Activated naive CD4-positive, alpha-beta T cell treated with anti-CD3 and anti-CD28 coated beads, Interleukin-2, amount 50 U/mL, for 72 hours (primary cell): ENCODE results near the gene ANKRD35. TPM values are rescaled to one million over a fixed set of nuclear protein-coding genes. Genes with fewer than 3 reads are reported as not detected.
A peak's percentile ranks its signal among the peaks of the same experiment; 100 is the strongest.
"Not testable (repeated sequence)": the region's sequence is repeated elsewhere in the genome, so short reads cannot be mapped to it uniquely, and the experiment has no call there.

Experiments used
- ATAC-seq, 2 donors: fragments of 150-1000 bp; cut with Tn5 transposase; 2 replicates each; pipeline ENCODE4 v1.10.0; 2021; ENCODE audit warnings: mild to moderate bottlenecking in 2 of 2, moderate library complexity in 2 of 2
- DNase-seq, 2 donors: peaks; one replicate each; pipeline ENCODE4 v3.0.0; 2021 to 2022; ENCODE audit warnings: low spot score in 2 of 2
- H3K27ac Mint-ChIP-seq, 2 donors: one replicate each; pipeline ENCODE4 v1.8.0; 2022; ENCODE audit warnings: mild to moderate bottlenecking in 2 of 2, mixed read lengths in 2 of 2
- H3K36me3 Mint-ChIP-seq, 2 donors: one replicate each; pipeline ENCODE4 v1.8.0; 2022; ENCODE audit warnings: mixed read lengths in 2 of 2
- H3K9me3 Mint-ChIP-seq, 2 donors: one replicate each; pipeline ENCODE4 v1.8.0; 2022; ENCODE audit warnings: mixed read lengths in 2 of 2
- total RNA-seq, 2 donors: library from RNA; stranded (reverse); gene quantifications; one replicate each; pipeline ENCODE4 v1.2.3, GENCODE V29; 2022

Gene ANKRD35, protein sequence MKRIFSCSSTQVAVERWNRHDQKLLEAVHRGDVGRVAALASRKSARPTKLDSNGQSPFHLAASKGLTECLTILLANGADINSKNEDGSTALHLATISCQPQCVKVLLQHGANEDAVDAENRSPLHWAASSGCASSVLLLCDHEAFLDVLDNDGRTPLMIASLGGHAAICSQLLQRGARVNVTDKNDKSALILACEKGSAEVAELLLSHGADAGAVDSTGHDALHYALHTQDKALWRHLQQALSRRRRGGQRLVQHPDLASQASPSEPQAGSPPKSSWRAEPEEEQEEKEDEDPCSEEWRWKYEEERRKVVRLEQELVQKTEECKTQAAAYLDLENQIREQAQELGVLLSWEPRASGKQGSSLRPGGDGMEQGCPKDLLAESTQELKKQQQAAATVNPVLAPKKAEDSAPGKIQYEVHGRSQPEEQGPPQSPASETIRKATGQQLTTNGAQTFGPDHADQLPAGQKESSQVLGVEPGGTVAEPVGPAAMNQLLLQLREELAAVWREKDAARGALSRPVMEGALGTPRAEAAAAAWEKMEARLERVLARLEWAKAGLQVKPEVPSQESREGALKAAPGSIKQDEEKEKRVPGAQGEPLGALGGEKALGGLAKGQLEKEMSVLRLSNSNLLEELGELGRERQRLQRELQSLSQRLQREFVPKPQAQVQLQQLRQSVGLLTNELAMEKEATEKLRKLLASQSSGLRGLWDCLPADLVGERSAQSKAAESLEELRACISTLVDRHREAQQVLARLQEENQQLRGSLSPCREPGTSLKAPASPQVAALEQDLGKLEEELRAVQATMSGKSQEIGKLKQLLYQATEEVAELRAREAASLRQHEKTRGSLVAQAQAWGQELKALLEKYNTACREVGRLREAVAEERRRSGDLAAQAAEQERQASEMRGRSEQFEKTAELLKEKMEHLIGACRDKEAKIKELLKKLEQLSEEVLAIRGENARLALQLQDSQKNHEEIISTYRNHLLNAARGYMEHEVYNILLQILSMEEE
- under 1 TPM; 0.50 to 0.53 TPM for total RNA-seq

DNA sequence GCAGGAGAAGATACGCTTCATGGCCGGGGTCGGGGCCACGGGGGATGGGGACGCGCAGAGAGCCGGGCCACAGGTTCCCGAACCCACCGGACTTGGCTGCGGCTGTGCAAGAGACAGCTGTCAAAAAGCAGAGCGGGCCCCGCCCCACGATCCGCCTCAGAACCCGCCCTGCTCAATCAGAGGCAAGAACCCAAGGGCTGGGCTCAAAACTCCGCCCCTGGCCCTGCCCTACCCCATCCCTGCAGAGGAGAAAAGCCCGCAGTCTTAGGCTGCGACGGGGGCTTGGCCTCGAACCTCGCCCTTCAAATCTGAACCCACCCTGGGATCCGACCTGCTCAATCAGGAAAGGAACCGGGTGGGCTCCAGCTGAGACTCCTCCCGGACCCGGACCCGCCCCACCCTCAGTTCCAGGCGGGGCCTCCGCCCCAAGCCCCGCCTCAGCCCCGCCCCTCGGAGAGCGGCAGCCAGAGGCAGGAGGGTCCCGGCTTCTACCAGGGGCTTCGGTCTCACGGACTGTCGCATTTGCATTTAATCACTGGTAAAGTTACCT lies at the start of gene ANKRD35:
Gene ANKRD35 (minus strand): TSS at position 129 of the 550 bp plus-strand sequence. CDS start 108 bp downstream, at position 21.
- Mint-ChIP-seq H3K9me3 (no peaks in the 10 kb centered on the region), H3K36me3 (no peaks in the 10 kb centered on the region), H3K27ac (no peak within 1 kb of the TSS)
- ATAC-seq (peak; percentile 99), DNase-seq (peak; percentile 78 to 85)

DNA sequence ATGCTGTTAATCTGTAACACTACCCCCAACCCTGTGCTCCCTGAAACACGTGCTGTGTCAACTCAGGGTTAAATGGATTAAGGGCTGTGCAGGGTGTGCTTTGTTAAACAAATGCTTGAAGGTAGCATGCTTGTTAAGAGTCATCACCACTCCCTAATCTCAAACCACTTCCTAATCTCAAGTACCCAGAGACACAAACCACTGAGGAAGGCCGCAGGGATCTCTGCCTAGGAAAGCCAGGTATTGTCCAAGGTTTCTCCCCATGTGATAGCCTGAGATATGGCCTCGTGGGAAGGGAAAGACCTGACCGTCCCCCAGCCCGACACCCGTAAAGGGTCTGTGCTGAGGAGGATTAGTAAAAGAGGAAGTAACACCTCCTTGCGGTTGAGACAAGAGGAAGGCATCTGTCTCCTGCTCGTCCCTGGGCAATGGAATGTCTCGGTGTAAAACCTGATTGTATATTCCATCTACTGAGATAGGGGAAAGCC lies 46.9 kb upstream of the ANKRD35 start:
- H3K9me3 Mint-ChIP-seq, ATAC-seq: not testable (repeated sequence)
- H3K27ac Mint-ChIP-seq = peak overlapping the region; percentile 37 to 82
- peak in 1 of 2 donors; percentile 25 for DNase-seq
- H3K36me3 Mint-ChIP-seq = peaks cover 0 to 16% of the 10 kb centered on the region in 2 donors

DNA sequence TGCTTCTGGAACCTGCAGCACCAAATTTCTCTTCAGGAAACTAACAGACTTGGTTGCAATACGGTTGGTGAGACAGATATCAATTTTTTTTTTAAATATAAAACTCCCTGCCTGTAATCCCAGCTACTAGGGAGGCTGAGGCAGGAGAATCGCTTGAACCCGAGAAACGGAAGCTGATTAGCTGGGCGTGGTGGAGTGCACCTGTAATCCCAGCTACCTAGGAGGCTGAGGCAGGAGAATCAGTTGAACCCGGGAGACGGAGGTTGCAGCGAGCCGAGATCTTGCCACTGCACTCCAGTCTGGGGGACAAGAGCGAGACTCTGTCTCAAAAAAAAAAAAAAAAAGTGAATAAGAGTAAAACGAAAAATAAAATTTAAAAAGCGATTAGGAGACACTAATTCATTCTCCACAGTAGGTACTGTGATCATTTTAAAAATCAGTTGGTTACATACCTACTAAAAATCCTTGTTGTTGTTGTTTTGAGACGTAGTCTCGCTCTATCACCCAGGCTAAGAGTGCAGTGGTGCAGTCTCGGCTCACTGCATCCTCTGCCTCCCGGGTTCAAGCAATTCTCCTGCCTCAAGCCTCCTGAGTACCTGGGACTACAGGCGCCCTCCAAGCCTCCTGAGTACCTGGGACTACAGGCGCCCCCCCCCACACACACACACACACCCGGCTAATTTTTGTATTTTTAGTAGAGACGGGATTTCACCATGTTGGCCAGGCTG lies 42.4 kb upstream of the ANKRD35 start:
- no peaks in the 10 kb centered on the region for H3K9me3 Mint-ChIP-seq
- H3K27ac Mint-ChIP-seq = peak overlapping the region in 1 of 2 donors; percentile 92
- peaks cover 0 to 10% of the 10 kb centered on the region in 2 donors for H3K36me3 Mint-ChIP-seq
- no peak for ATAC-seq
- no peak for DNase-seq

DNA sequence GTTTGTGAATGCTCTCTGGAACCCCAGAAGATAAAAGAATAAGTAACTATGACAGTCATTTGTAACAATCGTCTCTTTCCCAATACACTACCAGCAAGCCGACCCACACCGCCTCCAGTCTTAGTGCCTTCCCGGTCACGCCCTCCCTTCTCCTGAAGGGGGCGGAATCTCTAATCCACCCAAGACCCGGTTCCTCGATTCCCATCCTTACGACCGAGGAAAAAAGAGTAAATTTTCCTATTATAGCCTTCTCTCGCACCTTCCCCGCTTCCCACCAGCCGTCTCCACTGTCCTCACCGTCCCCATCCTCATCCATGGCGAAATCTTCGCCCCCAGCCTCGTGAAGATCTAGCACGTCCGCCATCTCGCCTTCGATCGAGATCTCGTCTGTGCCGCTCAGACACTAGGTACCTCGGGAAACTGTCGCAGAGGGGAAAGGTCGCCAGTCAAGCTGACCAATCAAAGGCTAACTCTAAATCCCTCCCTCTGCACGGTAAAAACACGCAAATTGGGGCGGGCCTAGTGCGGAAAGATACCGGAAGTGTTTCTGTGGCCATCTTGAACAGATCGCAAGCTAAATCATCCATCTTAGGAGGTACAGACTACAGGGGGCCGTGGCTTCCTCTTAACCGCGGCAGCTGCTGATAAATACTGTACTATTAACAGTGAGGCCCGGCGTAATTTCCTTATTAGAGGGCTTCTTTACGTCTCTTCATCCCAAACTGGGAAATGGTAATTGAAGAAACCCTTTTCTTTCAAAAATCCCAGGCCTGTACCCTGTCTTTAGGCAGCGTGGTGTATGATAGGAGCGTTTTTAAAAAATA lies 41.6 kb upstream of the ANKRD35 start, which contains the start of gene RBM8A:
Gene RBM8A (minus strand): TSS at position 422 of the 824 bp plus-strand sequence. CDS start 58 bp downstream, at position 364.
- peaks cover 0 to 13% of the 10 kb centered on the region in 2 donors for H3K36me3 Mint-ChIP-seq
- H3K27ac Mint-ChIP-seq = peak within 1 kb of the TSS in 1 of 2 donors; percentile 92
- DNase-seq (peak; percentile 89 to 93), ATAC-seq (peak; percentile 95 to 97)
- no peaks in the 10 kb centered on the region for H3K9me3 Mint-ChIP-seq

DNA sequence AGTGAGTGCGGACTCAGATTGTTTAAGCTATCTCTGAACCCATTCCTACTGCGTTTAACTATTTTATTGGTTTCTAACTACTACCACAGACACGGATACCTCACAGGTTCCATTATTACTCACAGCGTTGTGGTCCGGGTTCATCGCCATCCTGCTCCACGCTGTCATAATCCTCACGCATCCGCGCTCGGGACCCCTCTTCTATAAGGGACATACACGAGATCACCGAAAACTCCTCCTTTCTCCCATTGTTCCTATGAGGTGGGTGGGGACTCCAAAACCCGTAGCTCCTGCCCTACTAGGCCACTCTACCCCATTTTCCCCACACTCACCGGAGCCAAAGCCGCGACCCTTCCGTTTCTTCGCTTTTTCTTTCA lies 41.0 kb upstream of the ANKRD35 start:
- ATAC-seq (peak; percentile 61 to 72), DNase-seq (peak; percentile 47 to 68)
- Mint-ChIP-seq H3K27ac (no peak overlapping the region), H3K36me3 (peaks cover 0 to 13% of the 10 kb centered on the region in 2 donors), H3K9me3 (no peaks in the 10 kb centered on the region)

DNA sequence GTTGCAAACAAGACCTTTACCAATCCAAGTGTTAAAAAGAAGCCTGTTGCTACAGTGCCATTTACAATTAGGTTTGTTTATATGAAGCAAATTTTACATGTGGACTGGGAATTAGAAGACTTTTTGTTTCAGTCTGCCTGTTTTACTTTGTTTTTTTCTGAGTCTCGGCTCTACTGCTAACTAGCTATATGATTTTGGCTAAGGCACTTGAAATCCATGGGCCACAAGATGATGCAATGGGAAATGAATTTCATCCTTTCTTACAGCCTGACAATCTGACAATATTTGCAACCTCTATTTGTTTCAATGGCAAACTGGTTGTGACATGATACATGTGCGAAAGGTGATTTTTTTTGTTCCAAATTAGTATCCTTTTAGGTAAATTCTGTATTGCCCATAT lies 36.6 kb upstream of the ANKRD35 start:
- no peak for ATAC-seq
- no peaks in the 10 kb centered on the region for H3K9me3 Mint-ChIP-seq
- H3K27ac Mint-ChIP-seq = no peak overlapping the region
- H3K36me3 Mint-ChIP-seq = peaks cover 7 to 11% of the 10 kb centered on the region in 2 donors
- DNase-seq = no peak

DNA sequence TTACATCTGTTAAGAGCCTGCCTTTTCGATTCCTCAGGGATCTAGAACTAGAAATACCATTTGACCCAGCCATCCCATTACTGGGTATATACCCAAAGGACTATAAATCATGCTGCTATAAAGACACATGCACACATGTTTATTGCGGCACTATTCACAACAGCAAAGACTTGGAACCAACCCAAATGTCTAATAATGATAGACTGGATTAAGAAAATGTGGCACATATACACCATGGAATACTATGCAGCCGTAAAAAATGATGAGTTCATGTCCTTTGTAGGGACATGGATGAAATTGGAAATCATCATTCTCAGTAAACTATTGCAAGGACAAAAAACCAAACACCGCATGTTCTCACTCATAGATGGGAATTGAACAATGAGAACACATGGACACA lies 34.6 kb upstream of the ANKRD35 start:
- Mint-ChIP-seq H3K27ac (peak overlapping the region; percentile 46 to 90), H3K36me3 (peaks cover 16 to 22% of the 10 kb centered on the region in 2 donors)
- ATAC-seq, DNase-seq, H3K9me3 Mint-ChIP-seq: not testable (repeated sequence)

DNA sequence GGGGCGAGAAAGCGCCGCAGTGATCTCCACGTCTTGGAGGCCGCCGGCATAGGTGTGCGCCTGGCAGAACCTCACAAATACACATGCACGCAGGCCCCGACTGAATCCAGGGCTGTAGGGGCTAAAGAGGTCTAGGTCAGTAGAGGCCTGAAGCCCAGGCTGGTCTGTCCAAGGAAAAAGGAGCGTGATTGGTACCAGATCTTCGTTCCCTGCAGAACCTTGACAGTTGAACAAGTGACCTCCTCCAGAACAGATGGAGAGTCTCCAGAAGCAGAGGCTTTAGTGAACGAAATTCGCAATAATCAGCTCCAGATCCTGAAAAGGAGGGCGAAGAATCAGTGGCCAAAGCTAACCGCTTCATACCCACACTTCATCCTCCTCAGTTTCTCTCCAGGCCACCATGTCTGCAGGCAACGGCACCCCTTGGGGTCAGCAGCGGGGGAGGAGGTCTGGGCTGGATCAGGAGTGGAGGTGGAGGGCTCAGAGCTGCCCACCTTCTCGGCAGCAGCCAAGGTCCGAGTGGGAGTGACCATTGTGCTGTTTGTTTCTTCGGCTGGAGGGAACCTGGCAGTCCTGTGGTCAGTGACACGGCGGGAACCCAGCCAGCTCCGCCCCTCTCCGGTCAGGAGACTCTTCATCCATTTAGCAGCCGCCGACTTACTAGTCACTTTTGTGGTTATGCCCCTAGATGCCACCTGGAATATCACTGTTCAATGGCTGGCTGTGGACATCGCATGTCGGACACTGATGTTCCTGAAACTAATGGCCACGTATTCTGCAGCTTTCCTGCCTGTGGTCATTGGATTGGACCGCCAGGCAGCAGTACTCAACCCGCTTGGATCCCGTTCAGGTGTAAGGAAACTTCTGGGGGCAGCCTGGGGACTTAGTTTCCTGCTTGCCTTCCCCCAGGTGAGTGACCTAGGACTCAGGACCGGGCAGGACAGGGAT lies 33.6 kb upstream of the ANKRD35 start:
- ATAC-seq (peak; percentile 34 to 41), DNase-seq (peak in 1 of 2 donors; percentile 68)
- Mint-ChIP-seq H3K27ac (peak overlapping the region; percentile 90 to 97), H3K36me3 (peaks cover 16 to 22% of the 10 kb centered on the region in 2 donors), H3K9me3 (no peaks in the 10 kb centered on the region)

DNA sequence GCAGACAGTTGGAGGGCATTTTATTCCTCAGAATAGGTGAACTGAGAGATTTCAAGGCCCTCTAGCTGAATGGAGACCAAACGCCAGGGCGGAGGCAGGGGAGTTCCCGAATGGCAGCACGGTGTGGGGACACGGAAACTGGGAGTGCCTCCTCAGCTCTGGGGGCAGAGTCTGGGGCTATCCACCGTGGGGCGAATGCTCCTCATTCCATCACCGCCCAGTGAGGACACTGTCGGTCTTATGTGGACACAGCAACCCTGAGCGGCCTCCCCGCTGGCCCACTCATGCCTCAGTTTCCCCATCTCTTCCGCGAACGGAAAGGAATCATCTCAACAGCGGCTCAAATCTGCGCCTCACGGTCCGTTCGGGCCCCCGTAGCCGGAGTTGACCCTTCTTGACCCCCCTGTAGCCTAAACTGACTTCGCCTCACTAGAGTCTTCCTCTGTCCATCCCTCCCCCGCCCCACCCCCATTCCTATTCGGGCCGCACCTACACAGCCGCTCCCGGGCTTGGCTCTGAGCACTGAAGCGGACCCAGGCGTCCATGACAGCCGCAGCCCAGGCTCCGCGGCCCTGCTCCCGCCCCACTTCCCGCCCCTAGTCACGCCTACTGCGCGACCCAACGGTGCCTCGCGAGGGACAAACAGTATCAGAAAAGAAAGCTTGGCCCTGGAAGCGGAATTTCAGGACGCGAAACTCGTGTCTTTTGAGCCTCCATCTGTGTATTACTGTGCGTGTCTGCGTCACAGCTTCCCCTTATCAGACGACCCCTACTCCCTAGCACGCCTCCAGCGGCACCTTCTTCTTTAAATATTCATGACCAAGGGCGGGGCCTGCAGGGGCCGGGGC lies 32.7 kb upstream of the ANKRD35 start, which contains the start of gene PEX11B:
Gene PEX11B (minus strand): TSS at position 574 of the 848 bp plus-strand sequence. CDS start 29 bp downstream, at position 545.
- peak; percentile 90 to 92 for DNase-seq
- H3K9me3 Mint-ChIP-seq = no peaks in the 10 kb centered on the region
- peak; percentile 90 to 93 for ATAC-seq
- peak within 1 kb of the TSS; percentile 90 to 97 for H3K27ac Mint-ChIP-seq
- H3K36me3 Mint-ChIP-seq = peaks cover 16 to 21% of the 10 kb centered on the region in 2 donors

DNA sequence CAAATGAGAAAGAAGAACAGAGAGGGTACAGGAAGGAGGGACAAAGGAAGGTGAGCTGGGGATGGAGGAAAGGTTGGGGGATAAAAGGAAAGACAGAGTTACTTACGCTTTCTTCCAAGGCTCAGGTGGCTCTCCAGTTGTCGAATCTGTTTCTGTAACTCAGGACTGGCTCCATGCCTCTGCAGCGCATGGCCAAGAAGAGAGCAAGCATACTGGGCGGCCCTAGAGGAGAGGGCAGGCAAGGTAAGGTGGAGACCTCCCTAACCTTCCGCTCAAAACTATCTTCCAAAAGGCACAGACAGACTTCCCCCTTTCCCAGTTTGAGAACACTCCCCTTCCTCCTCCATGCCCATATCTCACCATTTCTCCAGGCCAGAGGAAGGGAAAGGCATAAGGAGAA lies 31.9 kb upstream of the ANKRD35 start:
- DNase-seq (no peak), ATAC-seq (no peak)
- H3K27ac Mint-ChIP-seq = peak overlapping the region; percentile 90
- H3K9me3 Mint-ChIP-seq = no peaks in the 10 kb centered on the region
- H3K36me3 Mint-ChIP-seq = peaks cover 15 to 16% of the 10 kb centered on the region in 2 donors

DNA sequence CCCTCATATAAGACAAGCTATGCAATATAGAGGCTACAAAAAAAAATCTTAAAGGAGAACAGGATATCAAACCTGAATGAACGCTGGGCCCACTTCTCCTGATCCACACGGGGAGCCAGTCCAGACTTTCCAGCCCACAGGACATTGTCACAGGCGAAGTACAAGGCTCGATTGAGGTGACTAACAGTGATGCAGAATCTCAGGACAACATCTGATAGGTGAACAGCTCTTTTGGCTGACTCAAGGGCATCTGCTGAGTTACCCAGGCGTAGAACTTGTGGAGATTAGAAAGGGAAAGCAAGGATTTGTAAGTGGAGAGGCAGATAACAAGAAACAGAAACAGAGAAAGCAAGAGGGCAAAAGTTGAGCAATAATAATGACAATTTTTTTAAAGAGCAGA lies 31.1 kb upstream of the ANKRD35 start:
- no peak for DNase-seq

DNA sequence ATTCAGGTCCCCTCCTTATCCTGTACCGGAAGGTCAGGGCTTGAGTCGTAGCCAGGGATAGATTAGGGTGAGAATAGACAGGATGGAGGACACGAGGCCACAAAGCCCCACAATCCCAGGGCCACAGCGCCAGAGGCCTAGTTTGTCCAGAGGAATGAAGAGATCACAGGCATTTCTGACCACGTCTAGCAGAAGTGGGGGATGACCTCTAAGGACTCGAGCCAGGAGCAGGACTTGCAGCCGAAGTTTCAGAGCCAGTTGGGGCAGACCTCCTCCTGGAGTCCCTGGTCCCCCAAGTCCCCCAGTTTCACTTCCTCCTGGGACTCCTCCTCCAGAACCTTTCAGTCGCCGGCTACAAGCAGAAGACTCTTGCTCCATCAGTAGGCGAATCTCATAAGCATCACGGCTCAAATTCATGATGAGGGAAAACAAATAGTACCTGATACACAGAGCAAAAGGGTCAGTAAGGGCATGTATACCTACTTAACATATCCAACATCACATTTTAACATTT lies 26.5 kb upstream of the ANKRD35 start:
- Mint-ChIP-seq H3K9me3 (no peaks in the 10 kb centered on the region), H3K36me3 (peaks cover 5 to 15% of the 10 kb centered on the region in 2 donors), H3K27ac (peak overlapping the region in 1 of 2 donors; percentile 50)
- DNase-seq (peak in 1 of 2 donors; percentile 44), ATAC-seq (no peak)

More for the DNA sequence above, 31.1 kb upstream of the ANKRD35 start:
- ATAC-seq = no peak
- Mint-ChIP-seq H3K9me3 (no peaks in the 10 kb centered on the region), H3K36me3 (peaks cover 15 to 16% of the 10 kb centered on the region in 2 donors), H3K27ac (peak overlapping the region in 1 of 2 donors; percentile 90)

DNA sequence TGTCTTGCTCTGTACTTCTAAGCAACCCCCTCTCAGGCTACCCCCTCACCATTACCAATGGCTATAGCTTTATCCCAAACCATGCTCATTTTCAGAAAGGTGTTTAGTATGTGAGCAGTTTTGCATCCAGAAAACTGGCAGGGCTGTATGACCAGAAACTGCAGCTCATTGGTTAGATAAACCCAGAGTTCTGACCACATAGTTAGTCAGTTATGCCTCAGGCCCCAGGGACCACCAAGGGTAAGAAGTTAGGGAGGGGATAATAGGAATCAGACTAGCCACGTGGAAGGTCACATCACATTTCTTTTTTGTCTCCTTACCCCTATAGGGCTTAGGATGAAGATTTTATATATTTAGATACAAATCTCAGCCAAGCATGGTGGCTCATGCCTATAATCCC lies 23.0 kb upstream of the ANKRD35 start:
- DNase-seq = peak in 1 of 2 donors; percentile 0
- Mint-ChIP-seq H3K27ac (peak overlapping the region in 1 of 2 donors; percentile 13), H3K36me3 (no peaks in the 10 kb centered on the region), H3K9me3 (no peaks in the 10 kb centered on the region)
- ATAC-seq = no peak
